ENCODE measurements around the gene GLRA3. TPM values are rescaled to one million over a fixed set of nuclear protein-coding genes. Genes with fewer than 3 reads are reported as not detected.

Gene GLRA3
- total and polyA plus RNA-seq, 2 of the 8 experiments (the other 6 are each of a cell fraction or from before 2014, with no cell fraction given): 0.02 TPM; not detected in 1

GRCh38 chr4:174742561-174742960 is 86.5 kb downstream of the GLRA3 start (continued):
- TF ChIP-seq, protein P1, sequence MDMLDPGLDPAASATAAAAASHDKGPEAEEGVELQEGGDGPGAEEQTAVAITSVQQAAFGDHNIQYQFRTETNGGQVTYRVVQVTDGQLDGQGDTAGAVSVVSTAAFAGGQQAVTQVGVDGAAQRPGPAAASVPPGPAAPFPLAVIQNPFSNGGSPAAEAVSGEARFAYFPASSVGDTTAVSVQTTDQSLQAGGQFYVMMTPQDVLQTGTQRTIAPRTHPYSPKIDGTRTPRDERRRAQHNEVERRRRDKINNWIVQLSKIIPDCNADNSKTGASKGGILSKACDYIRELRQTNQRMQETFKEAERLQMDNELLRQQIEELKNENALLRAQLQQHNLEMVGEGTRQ (IDR thresholded peaks at IDR 0.05; ENCODE audit: low read length): no peak
- TF ChIP-seq SIX5 (IDR thresholded peaks at IDR 0.05; ENCODE audit: low read depth, low read length) (no peak), ASH2L (IDR thresholded peaks at IDR 0.05; ENCODE audit: low read length) (no peak)

All from H1 (cell line).